ENCODE measurements around the gene ARPP21.

- no peak for TF ChIP-seq GATA3 (IDR thresholded peaks at IDR 0.05; ENCODE audit: low read depth, low read length)
- TF ChIP-seq GATA2 (IDR thresholded peaks at IDR 0.05; ENCODE audit: low read depth, low read length) = no peak
These were observed 69.3 kb downstream of the ARPP21 start for GRCh38 chr3:35708394-35709271.
